NCI-H82 treated with DMSO at 0.1 percent for 48 hours (cell line): ENCODE data around the gene TNFRSF9.
"Not testable (repeated sequence)": the region's sequence is repeated elsewhere in the genome, so short reads cannot be mapped to it uniquely, and the experiment has no call there.

ENCODE experiments used
- DNase-seq: peaks from one replicate; lab custom pipeline; 2025; ENCODE audit not compliant: unreplicated experiment; lab: John Stamatoyannopoulos, UW

The TNFRSF9 gene

GRCh38 chr1:7940745-7941436 is at the start of gene TNFRSF9:
Gene TNFRSF9 (minus strand): TSS chr1:7940839. CDS start chr1:7939994, 845 bp downstream.
- DNase-seq = no peak

DNA sequence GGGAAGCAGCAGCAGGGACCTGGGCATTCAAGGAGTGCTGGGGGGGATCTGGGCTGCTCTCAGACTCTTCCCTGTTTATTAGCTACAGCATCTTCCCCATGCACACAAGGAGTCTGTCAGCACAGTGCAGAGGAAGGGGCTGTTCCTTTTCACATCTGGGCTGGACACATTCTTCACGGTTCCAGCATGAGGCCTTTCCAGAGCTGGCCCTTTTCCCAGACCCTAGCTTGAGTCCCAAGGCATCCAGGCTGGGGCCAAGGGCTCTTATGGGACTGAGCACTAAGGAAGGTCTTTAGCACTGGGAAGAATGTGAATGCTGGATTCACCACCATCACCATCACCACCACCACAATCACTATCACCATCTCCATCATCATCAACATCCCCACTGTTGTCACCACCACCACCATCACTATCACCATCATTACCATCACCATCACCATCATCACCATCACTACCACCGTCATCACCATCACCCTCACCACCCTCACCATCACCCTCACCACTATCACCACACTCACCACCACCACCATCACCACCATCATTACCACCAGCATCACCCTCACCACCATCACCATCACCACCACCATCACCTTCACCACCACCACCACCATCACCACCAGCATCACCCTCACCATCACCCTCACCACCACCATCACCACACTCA is 49.3 kb upstream of the TNFRSF9 start:
- DNase-seq = no peak

GRCh38 chr1:7988576-7988975 is 47.9 kb upstream of the TNFRSF9 start:
- DNase-seq = no peak

DNA sequence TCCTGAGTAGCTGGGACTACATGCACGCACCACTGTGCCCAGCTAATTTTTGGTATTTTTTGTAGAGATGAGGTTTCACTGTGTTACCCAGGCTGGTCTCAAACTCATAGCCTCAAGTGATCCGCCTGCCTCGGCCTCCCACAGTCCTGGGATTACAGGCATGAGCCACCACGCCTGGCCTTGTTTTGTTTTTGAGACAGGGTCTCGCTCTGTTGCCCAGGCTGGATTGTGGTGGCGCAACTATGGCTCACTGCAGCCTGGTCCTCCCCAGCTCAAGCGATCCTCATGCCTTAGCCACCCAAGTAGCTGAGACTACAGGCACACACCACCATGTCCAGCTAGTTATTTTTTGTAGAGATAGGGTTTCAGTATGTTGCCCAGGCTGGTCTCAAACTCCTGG is 46.9 kb upstream of the TNFRSF9 start:
- DNase-seq = no peak

- DNase-seq = no peak
Measured at GRCh38 chr1:7985851-7986612, 45.4 kb upstream of the TNFRSF9 start.

GRCh38 chr1:7984811-7985210 is 44.2 kb upstream of the TNFRSF9 start:
- DNase-seq = no peak

DNA sequence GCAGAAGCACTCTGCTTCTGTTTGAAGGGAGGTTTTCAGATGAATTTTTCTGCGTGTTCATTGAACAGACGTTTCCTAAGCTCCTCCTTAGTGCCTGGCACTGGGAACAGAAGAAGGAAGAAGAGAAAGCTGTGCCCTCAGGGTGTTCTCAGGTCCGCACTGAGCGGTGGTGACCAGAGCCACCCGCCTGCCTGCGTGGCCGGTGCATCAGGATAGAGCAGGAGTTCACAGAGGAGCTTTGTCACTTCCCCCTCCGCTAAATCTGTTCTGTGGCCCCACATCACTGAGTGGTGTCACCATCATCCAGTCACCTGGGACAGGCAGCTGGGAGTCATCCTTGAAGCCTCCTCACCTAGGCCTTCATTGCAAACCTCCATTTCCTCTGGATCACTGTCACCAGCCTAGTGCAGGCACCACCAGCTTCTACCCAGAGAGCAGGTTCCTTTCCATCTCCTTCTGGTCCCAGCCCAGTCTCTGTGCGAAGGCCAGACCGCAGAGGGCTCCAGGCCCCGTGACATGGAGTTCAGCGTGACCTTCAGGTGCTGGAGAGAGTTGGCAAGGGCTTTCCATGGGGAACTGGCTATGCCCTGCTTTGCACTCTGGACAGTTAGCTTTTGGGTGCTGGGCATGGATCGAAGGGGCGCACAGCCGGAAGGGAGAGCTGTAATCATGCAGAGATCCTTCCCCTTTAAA is 42.6 kb upstream of the TNFRSF9 start:
- DNase-seq = no peak

DNA sequence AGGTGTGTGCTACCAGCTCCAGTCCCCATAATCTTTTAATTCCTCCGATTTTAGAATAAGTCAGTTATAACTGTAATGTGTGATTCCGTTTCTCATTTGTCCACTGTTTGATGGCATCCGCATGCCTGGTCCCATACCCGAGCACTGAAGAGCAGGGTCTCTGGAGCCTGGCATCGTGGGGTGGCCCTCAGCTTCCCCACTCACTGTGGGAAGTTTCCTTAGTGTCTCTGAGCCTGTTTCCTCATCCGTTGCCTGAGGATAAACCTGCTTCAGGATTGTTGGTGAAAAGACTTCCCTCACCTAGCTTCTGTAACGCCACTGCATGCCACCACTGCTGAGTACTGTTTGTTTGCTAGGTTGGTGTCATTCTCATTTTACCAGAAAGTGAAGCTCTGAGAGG is 40.3 kb upstream of the TNFRSF9 start:
- no peak for DNase-seq

GRCh38 chr1:7975212-7975865 is 34.7 kb upstream of the TNFRSF9 start:
- DNase-seq = peak; percentile 51

DNA sequence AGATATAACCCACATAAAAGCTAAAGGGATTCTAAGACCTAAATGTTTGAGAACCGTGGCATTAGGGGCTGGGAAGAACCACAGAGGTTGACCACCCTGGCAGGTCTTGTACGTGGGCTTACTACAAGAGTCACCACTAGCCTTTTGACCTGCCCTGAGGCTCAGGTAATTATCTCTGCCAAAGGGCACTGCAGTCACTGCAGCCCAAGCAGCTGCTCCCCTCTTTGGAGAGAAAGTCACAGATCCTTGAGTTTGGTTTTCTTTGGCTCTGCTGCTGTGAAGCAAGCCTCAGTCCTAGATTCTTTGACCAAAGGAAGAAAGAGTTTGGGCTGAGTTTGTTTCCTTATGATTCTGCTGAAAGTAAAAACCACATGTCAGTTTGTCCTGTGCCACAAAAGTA is 32.4 kb upstream of the TNFRSF9 start:
- DNase-seq = no peak

DNA sequence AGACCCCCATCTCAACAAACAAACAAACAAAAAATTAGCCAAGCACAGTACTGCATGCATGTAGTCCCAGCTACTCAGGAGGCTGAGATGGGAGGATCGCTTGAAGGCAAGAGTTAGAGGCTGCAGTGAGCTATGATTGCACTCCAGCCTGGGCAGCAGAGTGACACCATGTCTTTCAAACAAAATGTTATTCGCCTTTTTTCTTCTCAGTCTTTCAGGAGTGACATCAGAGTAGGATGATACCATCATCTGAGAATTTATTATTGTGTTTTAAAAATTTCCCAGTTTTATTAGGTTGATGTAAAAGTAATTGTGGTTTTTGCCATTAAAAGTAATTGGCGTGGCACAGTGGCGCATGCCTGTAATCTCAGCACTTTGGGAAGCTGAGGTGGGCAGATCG is 31.6 kb upstream of the TNFRSF9 start:
- DNase-seq = no peak

- DNase-seq = no peak
Measured at GRCh38 chr1:7971024-7971423, 30.4 kb upstream of the TNFRSF9 start.

GRCh38 chr1:7970246-7970645 is 29.6 kb upstream of the TNFRSF9 start:
- DNase-seq = no peak

DNA sequence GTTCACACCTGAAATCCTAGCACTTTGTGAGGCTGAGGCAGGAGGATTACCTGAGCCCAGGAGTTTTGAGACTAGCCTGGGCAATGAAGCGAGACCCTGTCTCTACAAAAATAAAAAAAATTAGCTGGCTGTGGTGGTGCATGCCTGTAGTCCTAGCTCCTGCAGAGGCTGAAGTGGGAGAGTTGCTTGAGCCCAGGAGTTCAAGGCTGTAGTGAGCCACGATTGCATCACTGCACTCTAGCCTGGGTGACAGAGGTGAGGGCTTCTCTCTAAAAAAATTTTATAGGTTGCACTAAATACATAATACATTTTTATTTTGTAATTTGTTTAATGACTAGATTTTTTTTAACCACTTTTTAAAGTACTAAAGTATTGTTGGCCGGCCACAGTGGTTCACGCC is 27.0 kb upstream of the TNFRSF9 start:
- DNase-seq = no peak

GRCh38 chr1:7967196-7967595 is 26.6 kb upstream of the TNFRSF9 start:
- no peak for DNase-seq

DNA sequence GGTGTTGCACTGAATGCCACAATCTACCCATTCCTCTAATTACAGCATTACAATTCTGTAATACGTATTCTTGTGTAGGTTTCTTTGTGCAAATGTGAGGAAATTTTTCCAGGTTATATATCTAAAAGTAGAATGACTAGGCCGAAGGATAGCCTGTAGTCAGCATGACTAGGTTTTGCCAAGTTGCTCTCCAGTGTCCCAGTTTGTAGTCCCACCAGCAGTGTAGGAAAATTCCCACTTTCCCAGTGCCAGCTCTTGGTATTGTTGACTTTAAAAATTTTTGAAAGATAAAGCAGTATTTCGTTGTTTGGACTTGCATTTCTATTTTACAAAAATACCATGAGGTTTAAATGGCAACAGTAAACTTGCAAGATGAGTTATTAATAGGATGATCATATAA is 23.8 kb upstream of the TNFRSF9 start:
- no peak for DNase-seq

DNA sequence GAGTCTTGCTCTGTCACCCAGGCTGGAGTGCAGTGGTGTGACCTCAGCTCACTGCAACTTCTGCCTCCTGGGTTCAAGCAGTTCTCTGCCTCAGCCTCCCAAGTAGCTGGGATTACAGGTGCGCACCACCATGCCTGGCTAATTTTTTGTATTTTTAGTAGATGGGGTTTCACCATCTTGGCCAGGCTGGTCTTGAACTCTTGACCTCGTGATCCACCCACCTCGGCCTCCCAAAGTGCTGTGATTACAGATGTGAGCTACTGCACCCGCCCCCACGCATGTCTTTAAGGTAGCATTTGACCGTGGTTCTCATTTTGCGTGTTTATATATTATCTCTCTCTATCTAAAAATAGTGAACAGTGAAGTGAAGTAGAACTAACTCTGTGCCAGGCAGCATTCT is 23.2 kb upstream of the TNFRSF9 start:
- not testable (repeated sequence) for DNase-seq

- DNase-seq = not testable (repeated sequence)
Measured at GRCh38 chr1:7963378-7963730, 22.7 kb upstream of the TNFRSF9 start.

- no peak for DNase-seq
Measured at GRCh38 chr1:7962636-7963377, 22.2 kb upstream of the TNFRSF9 start.

GRCh38 chr1:7962014-7962335 is 21.3 kb upstream of the TNFRSF9 start:
- no peak for DNase-seq
